GM21367 (cell line): Measurements from ENCODE around the gene JAKMIP1.

Source experiments
- ATAC-seq: cut with Tn5 transposase; IDR thresholded peaks from one replicate; pipeline ENCODE4 v1.9.1; 2021; ENCODE audit not compliant: unreplicated experiment

The JAKMIP1 gene

GRCh38 chr4:6200011-6200921 is at the start of gene JAKMIP1:
JAKMIP1 (minus strand) TSS chr4:6200549; CDS start chr4:6112850, 87,699 bp downstream.
- peak; percentile 61 for ATAC-seq

- ATAC-seq, result no peak
Observed at GRCh38 chr4:6248394-6248793, 48.0 kb upstream of the JAKMIP1 start.

GRCh38 chr4:6246170-6246634 is 45.9 kb upstream of the JAKMIP1 start:
- no peak for ATAC-seq

- no peak for ATAC-seq
Observed at GRCh38 chr4:6245246-6246169, 45.2 kb upstream of the JAKMIP1 start.

- no peak for ATAC-seq
Observed at GRCh38 chr4:6242271-6243029, 42.1 kb upstream of the JAKMIP1 start.

- ATAC-seq, result no peak
Observed at GRCh38 chr4:6241062-6241845, 40.9 kb upstream of the JAKMIP1 start.

- no peak for ATAC-seq
Observed at GRCh38 chr4:6239968-6240367, 39.6 kb upstream of the JAKMIP1 start.

GRCh38 chr4:6239486-6239885 is 39.1 kb upstream of the JAKMIP1 start:
- no peak for ATAC-seq

GRCh38 chr4:6236816-6237390 is 36.6 kb upstream of the JAKMIP1 start:
- ATAC-seq, result no peak

GRCh38 chr4:6235901-6236640 is 35.7 kb upstream of the JAKMIP1 start:
- no peak for ATAC-seq

- no peak for ATAC-seq
Observed at GRCh38 chr4:6235012-6235411, 34.7 kb upstream of the JAKMIP1 start.

- ATAC-seq, result no peak
Observed at GRCh38 chr4:6233929-6234328, 33.6 kb upstream of the JAKMIP1 start.

GRCh38 chr4:6232836-6233785 is 32.8 kb upstream of the JAKMIP1 start:
- no peak for ATAC-seq

GRCh38 chr4:6231663-6232165 is 31.4 kb upstream of the JAKMIP1 start:
- ATAC-seq, result no peak

GRCh38 chr4:6230827-6231662 is 30.7 kb upstream of the JAKMIP1 start:
- no peak for ATAC-seq

GRCh38 chr4:6230502-6230785 is 30.1 kb upstream of the JAKMIP1 start:
- no peak for ATAC-seq
